DMS 273 (cell line): ENCODE data around the gene MMD2.
"Not testable (repeated sequence)": the region's sequence is repeated elsewhere in the genome, so short reads cannot be mapped to it uniquely, and the experiment has no call there.

Experiments
- DNase-seq: peaks from one replicate; lab custom pipeline; 2025; ENCODE audit not compliant: unreplicated experiment; lab: John Stamatoyannopoulos, UW

Gene MMD2

GRCh38 chr7:4904346-4904745 is 54.6 kb downstream of the MMD2 start:
- DNase-seq: no peak

- DNase-seq: no peak
These were observed 63.2 kb downstream of the MMD2 start for GRCh38 chr7:4895766-4896165.

GRCh38 chr7:4894482-4894881 is 64.5 kb downstream of the MMD2 start:
- DNase-seq: no peak

- DNase-seq: no peak
These were observed 65.0 kb downstream of the MMD2 start for GRCh38 chr7:4893929-4894475.

GRCh38 chr7:4893188-4893587 is 65.8 kb downstream of the MMD2 start:
- DNase-seq: not testable (repeated sequence)

GRCh38 chr7:4891522-4891921 is 67.5 kb downstream of the MMD2 start:
- DNase-seq: not testable (repeated sequence)

- no peak for DNase-seq
These were observed 69.3 kb downstream of the MMD2 start for GRCh38 chr7:4889682-4890081.

GRCh38 chr7:4888161-4888560 is 70.8 kb downstream of the MMD2 start:
- no peak for DNase-seq

- no peak for DNase-seq
These were observed 72.3 kb downstream of the MMD2 start for GRCh38 chr7:4886671-4887070.

GRCh38 chr7:4885317-4885807 is 73.6 kb downstream of the MMD2 start:
- DNase-seq: no peak

- no peak for DNase-seq
These were observed 74.8 kb downstream of the MMD2 start for GRCh38 chr7:4884164-4884563.

GRCh38 chr7:4883372-4884144 is 75.4 kb downstream of the MMD2 start, which contains the start of gene RADIL:
Gene RADIL (minus strand): TSS chr7:4883716. CDS start chr7:4878139, 5,577 bp downstream.
- DNase-seq: peak; percentile 98

GRCh38 chr7:4883033-4883371 is 76.0 kb downstream of the MMD2 start:
- DNase-seq: no peak

GRCh38 chr7:4882169-4883032 is 76.6 kb downstream of the MMD2 start:
- peak; percentile 73 for DNase-seq

- no peak for DNase-seq
These were observed 78.8 kb downstream of the MMD2 start for GRCh38 chr7:4880218-4880617.

GRCh38 chr7:4879396-4880081 is 79.4 kb downstream of the MMD2 start:
- no peak for DNase-seq

- DNase-seq: no peak
These were observed 80.4 kb downstream of the MMD2 start for GRCh38 chr7:4878336-4879335.

GRCh38 chr7:4876586-4876985 is 82.4 kb downstream of the MMD2 start:
- DNase-seq: no peak

GRCh38 chr7:4875391-4875790 is 83.6 kb downstream of the MMD2 start:
- DNase-seq: no peak
